Measurements from ENCODE around the gene PYY. TPM values are rescaled to one million over a fixed set of nuclear protein-coding genes. Genes with fewer than 3 reads are reported as not detected.

The PYY gene
- total RNA-seq, 1 experiment from 2014 or later, result not detected

DNA sequence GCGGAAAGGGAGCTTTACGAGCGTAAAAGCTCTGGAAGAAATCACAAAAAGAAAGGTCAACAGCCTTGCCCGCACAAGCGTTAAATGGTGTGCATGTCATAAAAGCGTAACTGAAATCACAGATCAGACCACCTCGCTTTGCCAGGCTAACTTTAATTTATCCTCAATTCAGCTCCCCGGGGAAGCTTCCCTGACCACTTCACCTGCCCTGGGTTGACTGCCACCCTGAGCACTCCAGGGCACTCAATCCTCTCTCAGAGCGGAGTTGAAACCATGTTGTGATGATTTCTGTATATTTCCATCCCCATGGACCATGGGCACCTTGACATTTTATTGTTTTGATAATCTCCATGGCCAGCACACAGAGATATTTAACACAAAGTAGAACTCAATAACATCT lies 34.6 kb upstream of the PYY start:
- peaks cover 3% of the 10 kb centered on the region for H3K4me1 ChIP-seq (ENCODE audit: control insufficient read depth, insufficient read depth, low read length)
- ATAC-seq, result no peak
- TF ChIP-seq, protein P1, sequence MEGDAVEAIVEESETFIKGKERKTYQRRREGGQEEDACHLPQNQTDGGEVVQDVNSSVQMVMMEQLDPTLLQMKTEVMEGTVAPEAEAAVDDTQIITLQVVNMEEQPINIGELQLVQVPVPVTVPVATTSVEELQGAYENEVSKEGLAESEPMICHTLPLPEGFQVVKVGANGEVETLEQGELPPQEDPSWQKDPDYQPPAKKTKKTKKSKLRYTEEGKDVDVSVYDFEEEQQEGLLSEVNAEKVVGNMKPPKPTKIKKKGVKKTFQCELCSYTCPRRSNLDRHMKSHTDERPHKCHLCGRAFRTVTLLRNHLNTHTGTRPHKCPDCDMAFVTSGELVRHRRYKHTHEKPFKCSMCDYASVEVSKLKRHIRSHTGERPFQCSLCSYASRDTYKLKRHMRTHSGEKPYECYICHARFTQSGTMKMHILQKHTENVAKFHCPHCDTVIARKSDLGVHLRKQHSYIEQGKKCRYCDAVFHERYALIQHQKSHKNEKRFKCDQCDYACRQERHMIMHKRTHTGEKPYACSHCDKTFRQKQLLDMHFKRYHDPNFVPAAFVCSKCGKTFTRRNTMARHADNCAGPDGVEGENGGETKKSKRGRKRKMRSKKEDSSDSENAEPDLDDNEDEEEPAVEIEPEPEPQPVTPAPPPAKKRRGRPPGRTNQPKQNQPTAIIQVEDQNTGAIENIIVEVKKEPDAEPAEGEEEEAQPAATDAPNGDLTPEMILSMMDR (IDR thresholded peaks at IDR 0.05), result no peak
- TF ChIP-seq POLR2AphosphoS5 (IDR thresholded peaks at IDR 0.05; ENCODE audit: low read depth, low read length) (no peak), TCF7L2 (IDR thresholded peaks at IDR 0.05; ENCODE audit: low read depth, low read length) (no peak), SIN3A (IDR thresholded peaks at IDR 0.05; ENCODE audit: borderline replicate concordance, insufficient read depth, low read depth, low read length) (no peak)
- TF ChIP-seq, protein P2, sequence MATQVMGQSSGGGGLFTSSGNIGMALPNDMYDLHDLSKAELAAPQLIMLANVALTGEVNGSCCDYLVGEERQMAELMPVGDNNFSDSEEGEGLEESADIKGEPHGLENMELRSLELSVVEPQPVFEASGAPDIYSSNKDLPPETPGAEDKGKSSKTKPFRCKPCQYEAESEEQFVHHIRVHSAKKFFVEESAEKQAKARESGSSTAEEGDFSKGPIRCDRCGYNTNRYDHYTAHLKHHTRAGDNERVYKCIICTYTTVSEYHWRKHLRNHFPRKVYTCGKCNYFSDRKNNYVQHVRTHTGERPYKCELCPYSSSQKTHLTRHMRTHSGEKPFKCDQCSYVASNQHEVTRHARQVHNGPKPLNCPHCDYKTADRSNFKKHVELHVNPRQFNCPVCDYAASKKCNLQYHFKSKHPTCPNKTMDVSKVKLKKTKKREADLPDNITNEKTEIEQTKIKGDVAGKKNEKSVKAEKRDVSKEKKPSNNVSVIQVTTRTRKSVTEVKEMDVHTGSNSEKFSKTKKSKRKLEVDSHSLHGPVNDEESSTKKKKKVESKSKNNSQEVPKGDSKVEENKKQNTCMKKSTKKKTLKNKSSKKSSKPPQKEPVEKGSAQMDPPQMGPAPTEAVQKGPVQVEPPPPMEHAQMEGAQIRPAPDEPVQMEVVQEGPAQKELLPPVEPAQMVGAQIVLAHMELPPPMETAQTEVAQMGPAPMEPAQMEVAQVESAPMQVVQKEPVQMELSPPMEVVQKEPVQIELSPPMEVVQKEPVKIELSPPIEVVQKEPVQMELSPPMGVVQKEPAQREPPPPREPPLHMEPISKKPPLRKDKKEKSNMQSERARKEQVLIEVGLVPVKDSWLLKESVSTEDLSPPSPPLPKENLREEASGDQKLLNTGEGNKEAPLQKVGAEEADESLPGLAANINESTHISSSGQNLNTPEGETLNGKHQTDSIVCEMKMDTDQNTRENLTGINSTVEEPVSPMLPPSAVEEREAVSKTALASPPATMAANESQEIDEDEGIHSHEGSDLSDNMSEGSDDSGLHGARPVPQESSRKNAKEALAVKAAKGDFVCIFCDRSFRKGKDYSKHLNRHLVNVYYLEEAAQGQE (IDR thresholded peaks at IDR 0.05; ENCODE audit: insufficient read depth in 1 of 2, low read depth in 2 of 2, low read length in 1 of 2), result no peak
- H3K4me3 ChIP-seq (ENCODE audit: low read depth in 2 of 2, low read length in 2 of 2), result no peak overlapping the region
- intact Hi-C loops (cut with micrococcal nuclease; ENCODE audit: unreplicated experiment), result no loop called here
- in situ Hi-C loops (cut with HindIII; ENCODE audit: low pct_unique_long_range_greater_than_20kb, low sequenced_read_pairs), result no loop called here
- BruUV-seq (replicated peaks), result no TSS peak
- ChIA-PET POLR2A (no interaction called here), CTCF (no interaction called here)
- no peaks in the 10 kb centered on the region for H3K9me3 ChIP-seq (ENCODE audit: control insufficient read depth, insufficient read depth, low read depth, low read length)
- H3K36me3 ChIP-seq (ENCODE audit: control insufficient read depth, insufficient read depth, low read length), result no peaks in the 10 kb centered on the region
- no peak for DNase-seq (ENCODE audit: low read depth, low spot score)
- no peaks in the 10 kb centered on the region for H3K27me3 ChIP-seq (ENCODE audit: control insufficient read depth, insufficient read depth, low read length)
- H3K27ac ChIP-seq (ENCODE audit: low read length), result no peak overlapping the region

DNA sequence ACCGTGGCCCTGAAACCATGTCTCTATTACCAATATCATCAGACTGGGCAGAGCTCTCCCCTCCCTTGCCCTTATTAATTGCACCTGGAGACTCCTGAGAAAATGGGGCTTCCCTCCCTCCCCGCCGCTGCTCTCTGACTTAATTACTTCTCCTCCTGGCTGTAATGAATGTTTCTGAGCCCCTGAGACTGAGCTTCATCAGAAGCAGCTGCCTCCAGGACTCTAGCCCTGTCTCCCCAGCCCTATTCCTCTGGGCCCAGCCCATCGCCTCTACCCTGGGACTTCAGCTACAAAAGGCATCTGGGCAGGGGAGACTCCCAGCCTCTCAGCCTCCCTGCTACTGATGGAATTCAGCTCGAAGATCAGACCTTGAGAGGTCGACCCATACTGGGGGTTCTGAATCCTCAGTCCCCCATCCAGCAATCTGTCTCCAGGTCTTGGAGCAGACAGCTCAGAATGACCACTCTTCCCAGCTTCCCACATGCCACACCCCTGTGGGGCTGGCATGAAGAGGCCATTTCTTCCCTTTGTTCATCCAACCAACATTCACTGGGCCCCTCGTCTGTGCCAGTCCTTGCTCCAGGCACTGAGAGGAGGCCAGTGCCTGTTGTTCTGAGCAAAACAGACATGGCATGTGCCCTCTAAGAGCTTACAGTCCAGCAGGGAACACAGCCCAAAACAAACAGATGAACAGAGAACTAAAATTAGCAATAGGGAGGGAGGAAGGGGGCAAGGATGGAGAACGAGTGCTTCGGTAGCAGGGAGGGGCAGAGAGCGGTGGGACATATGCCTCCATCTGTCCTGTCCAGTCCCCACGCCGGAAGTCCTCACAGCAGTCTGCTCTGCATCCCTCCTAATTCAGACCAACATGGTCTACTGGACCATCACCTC lies 33.6 kb upstream of the PYY start:
- ChIA-PET POLR2A (no interaction called here), CTCF (no interaction called here)
- no TSS peak for BruUV-seq (replicated peaks)
- Histone ChIP-seq H3K27me3 (ENCODE audit: control insufficient read depth, insufficient read depth, low read length) (no peaks in the 10 kb centered on the region), H3K4me3 (ENCODE audit: low read depth in 2 of 2, low read length in 2 of 2) (no peak overlapping the region), H3K9me3 (ENCODE audit: control insufficient read depth, insufficient read depth, low read depth, low read length) (no peaks in the 10 kb centered on the region), H3K4me1 (ENCODE audit: control insufficient read depth, insufficient read depth, low read length) (peaks cover 3% of the 10 kb centered on the region), H3K36me3 (ENCODE audit: control insufficient read depth, insufficient read depth, low read length) (no peaks in the 10 kb centered on the region), H3K27ac (ENCODE audit: low read length) (no peak overlapping the region)
- TF ChIP-seq SIN3A (IDR thresholded peaks at IDR 0.05; ENCODE audit: borderline replicate concordance, insufficient read depth, low read depth, low read length), result no peak
- TF ChIP-seq POLR2AphosphoS5 (IDR thresholded peaks at IDR 0.05; ENCODE audit: low read depth, low read length), result no peak
- TF ChIP-seq, protein P1 (IDR thresholded peaks at IDR 0.05), result no peak
- TF ChIP-seq, protein P2 (IDR thresholded peaks at IDR 0.05; ENCODE audit: insufficient read depth in 1 of 2, low read depth in 2 of 2, low read length in 1 of 2), result no peak
- TF ChIP-seq TCF7L2 (IDR thresholded peaks at IDR 0.05; ENCODE audit: low read depth, low read length), result no peak
- intact Hi-C loops (cut with micrococcal nuclease; ENCODE audit: unreplicated experiment) (no loop called here), in situ Hi-C loops (cut with HindIII; ENCODE audit: low pct_unique_long_range_greater_than_20kb, low sequenced_read_pairs) (no loop called here)
- ATAC-seq (no peak), DNase-seq (ENCODE audit: low read depth, low spot score) (no peak)
